Endodermal cell (in vitro differentiated cells): ENCODE measurements around the gene ADH7. TPM values are rescaled to one million over a fixed set of nuclear protein-coding genes. Genes with fewer than 3 reads are reported as not detected.

Experiments
- DNase-seq: peaks from one replicate; pipeline ENCODE4 v3.0.0-alpha.2; 2017
- H3K27ac ChIP-seq: 2 replicates; pipeline ENCODE4 v1.5.1; 2013; ENCODE audit warnings: mild to moderate bottlenecking, low read depth, low read length, moderate library complexity
- H3K27me3 ChIP-seq: 2 replicates; pipeline ENCODE4 v1.6.1; 2013; ENCODE audit warnings: mild to moderate bottlenecking, low read length, moderate library complexity; ENCODE audit not compliant: insufficient read depth, control insufficient read depth, poor library complexity, severe bottlenecking
- H3K36me3 ChIP-seq: 2 replicates; pipeline ENCODE4 v1.7.0; 2013; ENCODE audit warnings: mild to moderate bottlenecking, low read length, moderate library complexity; ENCODE audit not compliant: control insufficient read depth, insufficient read depth
- H3K4me1 ChIP-seq: one replicate; pipeline ENCODE4 v1.7.0; 2013; ENCODE audit warnings: low read length; ENCODE audit not compliant: control insufficient read depth, insufficient read depth
- H3K4me3 ChIP-seq: 2 replicates; pipeline ENCODE4 v1.5.1; 2013; ENCODE audit warnings: mild to moderate bottlenecking, low read length, moderate library complexity
- H3K9ac ChIP-seq: 2 replicates; pipeline ENCODE4 v1.6.1; 2013; ENCODE audit warnings: mild to moderate bottlenecking, low read length, moderate library complexity; ENCODE audit not compliant: poor library complexity, severe bottlenecking; ENCODE audit errors: extremely low read depth
- H3K9me3 ChIP-seq: 2 replicates; pipeline ENCODE4 v1.6.1; 2013; ENCODE audit warnings: mild to moderate bottlenecking, low read length, moderate library complexity; ENCODE audit not compliant: control insufficient read depth
- H3K27ac Mint-ChIP-seq: 2 replicates; pipeline ENCODE4 v1.8.0; 2020; ENCODE audit warnings: mixed read lengths
- H3K27me3 Mint-ChIP-seq: 2 replicates; pipeline ENCODE4 v1.8.0; 2021; ENCODE audit warnings: mild to moderate bottlenecking, mixed read lengths; ENCODE audit not compliant: insufficient read depth
- H3K36me3 Mint-ChIP-seq: 2 replicates; pipeline ENCODE4 v1.8.0; 2020; ENCODE audit warnings: low read depth, mixed read lengths
- H3K4me1 Mint-ChIP-seq: 2 replicates; pipeline ENCODE4 v1.8.0; 2020; ENCODE audit warnings: mixed read lengths
- H3K4me3 Mint-ChIP-seq: 2 replicates; pipeline ENCODE4 v1.8.0; 2020; ENCODE audit warnings: mild to moderate bottlenecking, moderate library complexity, mixed read lengths
- H3K9me3 Mint-ChIP-seq: 2 replicates; pipeline ENCODE4 v1.8.0; 2020; ENCODE audit warnings: mild to moderate bottlenecking, mixed read lengths
- CTCF ChIP-seq: fragments of 200-600 bp; sonication (generic); conservative IDR thresholded peaks from 2 replicates; pipeline ENCODE4 v1.5.0; 2021; ENCODE audit warnings: antibody characterized with exemption, mild to moderate bottlenecking
- WGBS, 2 experiments: methylation state at CpG; one replicate each; pipeline versions ENCODE4 v1.1.5 to v1.1.7; 2013; ENCODE audit warnings: missing lambda C conversion rate in 2 of 2, mixed read lengths in 1 of 2; ENCODE audit not compliant: insufficient coverage in 1 of 2, insufficient read length in 1 of 2; 5-methylcytosine and 5-hydroxymethylcytosine counted together
- long read RNA-seq, 4 experiments: library from polyadenylated mRNA in 2 of 4; library from RNA in 1 of 4; library from capped mRNA in 1 of 4; stranded (forward) in 3 of 4; unstranded in 1 of 4; transcript quantifications; one replicate each; pipeline ENCODE4 v2.0.0, GENCODE V29; 2020 to 2021; ENCODE audit warnings: inconsistent platforms in 1 of 4
- polyA plus RNA-seq, 2 experiments: library from polyadenylated mRNA; stranded (reverse); fragments of 50-300 nt; gene quantifications; one replicate each; pipeline ENCODE4 v1.2.3, GENCODE V29; 2013
- total RNA-seq, 2 donors: library from RNA; stranded (reverse); fragmentation: NEBNext Ultra II Directional in 1 of 2; extraction: Animal tissue kit (Norgen Biotek cat#: 25700) in 1 of 2; gene quantifications; 2 replicates in 1 of 2; 3 replicates in 1 of 2; pipeline ENCODE4 v1.2.1, GENCODE V29; 2021

ADH7 gene
- total RNA-seq = not detected
- not detected for polyA plus RNA-seq (2013, experiment 1 of 2)
- not detected for polyA plus RNA-seq (2013, experiment 2 of 2)
- long read RNA-seq, experiment 1 = 0 reads
- long read RNA-seq, experiment 2 = 0 reads
- long read RNA-seq, experiment 3 = 0 reads
- long read RNA-seq, experiment 4 = 0 reads

- Histone ChIP-seq H3K4me1 (no peaks in the 10 kb centered on the region), H3K9me3 (no peaks in the 10 kb centered on the region), H3K36me3 (no peaks in the 10 kb centered on the region), H3K27ac (no peak within 1 kb of the TSS), H3K27me3 (no peaks in the 10 kb centered on the region), H3K4me3 (no peak within 1 kb of the TSS), H3K9ac (no peak within 1 kb of the TSS)
- no peak for TF ChIP-seq CTCF
- 91% methylated on average over 1 of the region's 1 CpG; no CpG with 5 or more reads in 1 of the 2 experiments for WGBS, 2 experiments
- no peak within 1 kb of the TSS for H3K4me3 Mint-ChIP-seq
- H3K27me3 Mint-ChIP-seq = no peaks in the 10 kb centered on the region
- H3K9me3 Mint-ChIP-seq = no peaks in the 10 kb centered on the region
- no peaks in the 10 kb centered on the region for H3K36me3 Mint-ChIP-seq
- H3K27ac Mint-ChIP-seq = no peak within 1 kb of the TSS
- no peaks in the 10 kb centered on the region for H3K4me1 Mint-ChIP-seq
- no peak for DNase-seq
These were observed at the start of gene ADH7 for GRCh38 chr4:99435154-99435553. Gene ADH7 (minus strand): TSS chr4:99435342. CDS start chr4:99435233, 109 bp downstream.

DNA sequence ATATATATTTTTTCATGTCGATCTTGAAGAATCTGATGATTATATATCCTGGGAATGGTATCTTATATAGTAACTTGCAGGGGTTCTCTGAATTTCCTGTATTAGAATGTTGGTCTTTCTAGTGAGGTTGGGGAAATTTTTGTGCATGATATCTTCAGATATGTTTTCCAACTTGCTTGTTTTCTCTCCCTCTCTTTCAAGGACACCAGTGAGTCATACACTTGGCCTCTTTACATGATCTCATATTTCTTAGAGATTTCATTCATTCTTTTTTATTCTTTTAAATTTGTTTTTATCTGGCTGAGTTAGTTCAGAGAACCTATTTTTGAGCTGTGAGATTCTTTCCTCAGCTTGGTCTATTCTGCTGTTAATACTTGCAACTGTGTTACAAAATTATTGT, 48.5 kb upstream of the ADH7 start:
- no peak for TF ChIP-seq CTCF
- no peaks in the 10 kb centered on the region for H3K27me3 Mint-ChIP-seq
- H3K4me3 ChIP-seq = no peak overlapping the region
- no peaks in the 10 kb centered on the region for H3K27me3 ChIP-seq
- no peak overlapping the region for H3K27ac Mint-ChIP-seq
- no peaks in the 10 kb centered on the region for H3K36me3 Mint-ChIP-seq
- H3K36me3 ChIP-seq = no peaks in the 10 kb centered on the region
- H3K9me3 Mint-ChIP-seq = peaks cover 59% of the 10 kb centered on the region
- 50% methylated on average over 1 of the region's 1 CpG; no CpG with 5 or more reads in 1 of the 2 experiments for WGBS, 2 experiments
- no peak overlapping the region for H3K27ac ChIP-seq
- peaks cover 32% of the 10 kb centered on the region for H3K9me3 ChIP-seq
- no peaks in the 10 kb centered on the region for H3K4me1 Mint-ChIP-seq
- H3K4me1 ChIP-seq = no peaks in the 10 kb centered on the region
- H3K9ac ChIP-seq = no peak overlapping the region
- no peak overlapping the region for H3K4me3 Mint-ChIP-seq
- no peak for DNase-seq

GRCh38 chr4:99473131-99473530, 38.0 kb upstream of the ADH7 start:
- no peak overlapping the region for H3K4me3 Mint-ChIP-seq
- DNase-seq = no peak
- no peaks in the 10 kb centered on the region for H3K9me3 Mint-ChIP-seq
- Histone ChIP-seq H3K4me1 (no peaks in the 10 kb centered on the region), H3K36me3 (no peaks in the 10 kb centered on the region), H3K9ac (no peak overlapping the region), H3K27ac (no peak overlapping the region), H3K4me3 (no peak overlapping the region), H3K9me3 (no peaks in the 10 kb centered on the region), H3K27me3 (no peaks in the 10 kb centered on the region)
- no peak for TF ChIP-seq CTCF
- no peaks in the 10 kb centered on the region for H3K36me3 Mint-ChIP-seq
- H3K27ac Mint-ChIP-seq = no peak overlapping the region
- H3K4me1 Mint-ChIP-seq = no peaks in the 10 kb centered on the region
- no peaks in the 10 kb centered on the region for H3K27me3 Mint-ChIP-seq
- 94% methylated on average over 1 of the region's 1 CpG; no CpG with 5 or more reads in 1 of the 2 experiments for WGBS, 2 experiments
